ENCODE measurements around the gene ARHGEF11. TPM values are rescaled to one million over a fixed set of nuclear protein-coding genes. Genes with fewer than 3 reads are reported as not detected.

ARHGEF11 gene
- total RNA-seq, 1 donor from 2014 or later = 24.0 TPM

GRCh38 chr1:156949127-156949526 is 96.4 kb downstream of the ARHGEF11 start:
- no peaks in the 10 kb centered on the region for H3K27me3 ChIP-seq (ENCODE audit: control insufficient read depth in 3 of 3, insufficient read depth in 3 of 3, low read length in 3 of 3)
- no peaks in the 10 kb centered on the region for H3K4me1 ChIP-seq (ENCODE audit: control insufficient read depth in 3 of 3, insufficient read depth in 3 of 3, low read length in 3 of 3)
- peaks cover 70 to 86% (median 81%) of the 10 kb centered on the region in 3 donors for H3K36me3 ChIP-seq (ENCODE audit: control insufficient read depth in 3 of 3, insufficient read depth in 3 of 3, low read length in 3 of 3)
- H3K9ac ChIP-seq (ENCODE audit: low read depth in 1 of 3, low read length in 3 of 3) = no peak overlapping the region
- no peak overlapping the region for H3K4me3 ChIP-seq (ENCODE audit: low read length in 3 of 3)
- no peak overlapping the region for H3K27ac ChIP-seq (ENCODE audit: low read depth, low read length)
- H3K9me3 ChIP-seq (ENCODE audit: control insufficient read depth in 3 of 3, low read length in 3 of 3) = no peaks in the 10 kb centered on the region

- H3K4me1 ChIP-seq (ENCODE audit: control insufficient read depth in 3 of 3, insufficient read depth in 3 of 3, low read length in 3 of 3) = no peaks in the 10 kb centered on the region
- H3K9ac ChIP-seq (ENCODE audit: low read depth in 1 of 3, low read length in 3 of 3) = no peak overlapping the region
- no peaks in the 10 kb centered on the region for H3K9me3 ChIP-seq (ENCODE audit: control insufficient read depth in 3 of 3, low read length in 3 of 3)
- H3K27me3 ChIP-seq (ENCODE audit: control insufficient read depth in 3 of 3, insufficient read depth in 3 of 3, low read length in 3 of 3) = no peaks in the 10 kb centered on the region
- peaks cover 74 to 90% (median 85%) of the 10 kb centered on the region in 3 donors for H3K36me3 ChIP-seq (ENCODE audit: control insufficient read depth in 3 of 3, insufficient read depth in 3 of 3, low read length in 3 of 3)
- no peak overlapping the region for H3K27ac ChIP-seq (ENCODE audit: low read depth, low read length)
- H3K4me3 ChIP-seq (ENCODE audit: low read length in 3 of 3) = no peak overlapping the region
These were observed 96.8 kb downstream of the ARHGEF11 start for GRCh38 chr1:156948708-156949107.

GRCh38 chr1:156947818-156948525 is 97.6 kb downstream of the ARHGEF11 start:
- H3K9me3 ChIP-seq (ENCODE audit: control insufficient read depth in 3 of 3, low read length in 3 of 3) = no peaks in the 10 kb centered on the region
- H3K27ac ChIP-seq (ENCODE audit: low read depth, low read length) = no peak overlapping the region
- H3K4me3 ChIP-seq (ENCODE audit: low read length in 3 of 3) = no peak overlapping the region
- H3K27me3 ChIP-seq (ENCODE audit: control insufficient read depth in 3 of 3, insufficient read depth in 3 of 3, low read length in 3 of 3) = no peaks in the 10 kb centered on the region
- no peaks in the 10 kb centered on the region for H3K4me1 ChIP-seq (ENCODE audit: control insufficient read depth in 3 of 3, insufficient read depth in 3 of 3, low read length in 3 of 3)
- no peak overlapping the region for H3K9ac ChIP-seq (ENCODE audit: low read depth in 1 of 3, low read length in 3 of 3)
- H3K36me3 ChIP-seq (ENCODE audit: control insufficient read depth in 3 of 3, insufficient read depth in 3 of 3, low read length in 3 of 3) = peaks cover 76 to 97% (median 91%) of the 10 kb centered on the region in 3 donors

- Histone ChIP-seq H3K36me3 (ENCODE audit: control insufficient read depth in 3 of 3, insufficient read depth in 3 of 3, low read length in 3 of 3) (peaks cover 75 to 97% (median 89%) of the 10 kb centered on the region in 3 donors), H3K9ac (ENCODE audit: low read depth in 1 of 3, low read length in 3 of 3) (no peak overlapping the region)
These were observed 98.4 kb downstream of the ARHGEF11 start for GRCh38 chr1:156947127-156947526.

GRCh38 chr1:156945881-156946661 is 99.5 kb downstream of the ARHGEF11 start:
- Histone ChIP-seq H3K27ac (ENCODE audit: low read depth, low read length) (no peak overlapping the region), H3K27me3 (ENCODE audit: control insufficient read depth in 3 of 3, insufficient read depth in 3 of 3, low read length in 3 of 3) (no peaks in the 10 kb centered on the region), H3K4me3 (ENCODE audit: low read length in 3 of 3) (no peak overlapping the region), H3K36me3 (ENCODE audit: control insufficient read depth in 3 of 3, insufficient read depth in 3 of 3, low read length in 3 of 3) (peaks cover 77 to 99% (median 89%) of the 10 kb centered on the region in 3 donors), H3K9me3 (ENCODE audit: control insufficient read depth in 3 of 3, low read length in 3 of 3) (no peaks in the 10 kb centered on the region), H3K4me1 (ENCODE audit: control insufficient read depth in 3 of 3, insufficient read depth in 3 of 3, low read length in 3 of 3) (no peaks in the 10 kb centered on the region), H3K9ac (ENCODE audit: low read depth in 1 of 3, low read length in 3 of 3) (no peak overlapping the region)

More at GRCh38 chr1:156947127-156947526, 98.4 kb downstream of the ARHGEF11 start:
- no peaks in the 10 kb centered on the region for H3K27me3 ChIP-seq (ENCODE audit: control insufficient read depth in 3 of 3, insufficient read depth in 3 of 3, low read length in 3 of 3)
- no peak overlapping the region for H3K4me3 ChIP-seq (ENCODE audit: low read length in 3 of 3)
- no peak overlapping the region for H3K27ac ChIP-seq (ENCODE audit: low read depth, low read length)
- no peaks in the 10 kb centered on the region for H3K9me3 ChIP-seq (ENCODE audit: control insufficient read depth in 3 of 3, low read length in 3 of 3)
- H3K4me1 ChIP-seq (ENCODE audit: control insufficient read depth in 3 of 3, insufficient read depth in 3 of 3, low read length in 3 of 3) = no peaks in the 10 kb centered on the region

- Histone ChIP-seq H3K9me3 (ENCODE audit: control insufficient read depth in 3 of 3, low read length in 3 of 3) (no peaks in the 10 kb centered on the region), H3K4me1 (ENCODE audit: control insufficient read depth in 3 of 3, insufficient read depth in 3 of 3, low read length in 3 of 3) (no peaks in the 10 kb centered on the region), H3K27me3 (ENCODE audit: control insufficient read depth in 3 of 3, insufficient read depth in 3 of 3, low read length in 3 of 3) (no peaks in the 10 kb centered on the region), H3K27ac (ENCODE audit: low read depth, low read length) (no peak overlapping the region), H3K9ac (ENCODE audit: low read depth in 1 of 3, low read length in 3 of 3) (no peak overlapping the region), H3K36me3 (ENCODE audit: control insufficient read depth in 3 of 3, insufficient read depth in 3 of 3, low read length in 3 of 3) (peaks cover 87 to 98% (median 94%) of the 10 kb centered on the region in 3 donors), H3K4me3 (ENCODE audit: low read length in 3 of 3) (no peak overlapping the region)
These were observed 100.7 kb downstream of the ARHGEF11 start for GRCh38 chr1:156944848-156945247.

GRCh38 chr1:156944268-156944667 is 101.3 kb downstream of the ARHGEF11 start:
- H3K27ac ChIP-seq (ENCODE audit: low read depth, low read length) = no peak overlapping the region
- H3K36me3 ChIP-seq (ENCODE audit: control insufficient read depth in 3 of 3, insufficient read depth in 3 of 3, low read length in 3 of 3) = peaks cover 88 to 98% (median 94%) of the 10 kb centered on the region in 3 donors
- H3K4me1 ChIP-seq (ENCODE audit: control insufficient read depth in 3 of 3, insufficient read depth in 3 of 3, low read length in 3 of 3) = no peaks in the 10 kb centered on the region
- no peaks in the 10 kb centered on the region for H3K9me3 ChIP-seq (ENCODE audit: control insufficient read depth in 3 of 3, low read length in 3 of 3)
- no peak overlapping the region for H3K4me3 ChIP-seq (ENCODE audit: low read length in 3 of 3)
- H3K27me3 ChIP-seq (ENCODE audit: control insufficient read depth in 3 of 3, insufficient read depth in 3 of 3, low read length in 3 of 3) = no peaks in the 10 kb centered on the region
- H3K9ac ChIP-seq (ENCODE audit: low read depth in 1 of 3, low read length in 3 of 3) = no peak overlapping the region

GRCh38 chr1:156943756-156944155 is 101.8 kb downstream of the ARHGEF11 start:
- H3K4me1 ChIP-seq (ENCODE audit: control insufficient read depth in 3 of 3, insufficient read depth in 3 of 3, low read length in 3 of 3) = no peaks in the 10 kb centered on the region
- no peak overlapping the region for H3K4me3 ChIP-seq (ENCODE audit: low read length in 3 of 3)
- H3K27ac ChIP-seq (ENCODE audit: low read depth, low read length) = no peak overlapping the region
- H3K9ac ChIP-seq (ENCODE audit: low read depth in 1 of 3, low read length in 3 of 3) = peak overlapping the region in 1 of 3 donors; percentile 25
- H3K9me3 ChIP-seq (ENCODE audit: control insufficient read depth in 3 of 3, low read length in 3 of 3) = no peaks in the 10 kb centered on the region
- no peaks in the 10 kb centered on the region for H3K27me3 ChIP-seq (ENCODE audit: control insufficient read depth in 3 of 3, insufficient read depth in 3 of 3, low read length in 3 of 3)
- peaks cover 88 to 98% (median 94%) of the 10 kb centered on the region in 3 donors for H3K36me3 ChIP-seq (ENCODE audit: control insufficient read depth in 3 of 3, insufficient read depth in 3 of 3, low read length in 3 of 3)

- H3K4me3 ChIP-seq (ENCODE audit: low read length in 3 of 3) = no peak overlapping the region
These were observed 103.0 kb downstream of the ARHGEF11 start for GRCh38 chr1:156942576-156942975.

GRCh38 chr1:156942176-156942575 is 103.4 kb downstream of the ARHGEF11 start:
- Histone ChIP-seq H3K27me3 (ENCODE audit: control insufficient read depth in 3 of 3, insufficient read depth in 3 of 3, low read length in 3 of 3) (no peaks in the 10 kb centered on the region), H3K27ac (ENCODE audit: low read depth, low read length) (no peak overlapping the region), H3K9ac (ENCODE audit: low read depth in 1 of 3, low read length in 3 of 3) (no peak overlapping the region), H3K4me3 (ENCODE audit: low read length in 3 of 3) (no peak overlapping the region), H3K36me3 (ENCODE audit: control insufficient read depth in 3 of 3, insufficient read depth in 3 of 3, low read length in 3 of 3) (peaks cover 88 to 97% (median 93%) of the 10 kb centered on the region in 3 donors), H3K4me1 (ENCODE audit: control insufficient read depth in 3 of 3, insufficient read depth in 3 of 3, low read length in 3 of 3) (no peaks in the 10 kb centered on the region), H3K9me3 (ENCODE audit: control insufficient read depth in 3 of 3, low read length in 3 of 3) (no peaks in the 10 kb centered on the region)

More at GRCh38 chr1:156942576-156942975, 103.0 kb downstream of the ARHGEF11 start:
- Histone ChIP-seq H3K9me3 (ENCODE audit: control insufficient read depth in 3 of 3, low read length in 3 of 3) (no peaks in the 10 kb centered on the region), H3K27me3 (ENCODE audit: control insufficient read depth in 3 of 3, insufficient read depth in 3 of 3, low read length in 3 of 3) (no peaks in the 10 kb centered on the region), H3K36me3 (ENCODE audit: control insufficient read depth in 3 of 3, insufficient read depth in 3 of 3, low read length in 3 of 3) (peaks cover 86 to 97% (median 93%) of the 10 kb centered on the region in 3 donors), H3K4me1 (ENCODE audit: control insufficient read depth in 3 of 3, insufficient read depth in 3 of 3, low read length in 3 of 3) (no peaks in the 10 kb centered on the region), H3K27ac (ENCODE audit: low read depth, low read length) (no peak overlapping the region), H3K9ac (ENCODE audit: low read depth in 1 of 3, low read length in 3 of 3) (no peak overlapping the region)

Measured in skeletal muscle tissue (tissue), 4 donors.